Astrocyte (in vitro differentiated cells and primary cell): Measurements from ENCODE around the gene CCDC60. TPM values are rescaled to one million over a fixed set of nuclear protein-coding genes. Genes with fewer than 3 reads are reported as not detected.

Source experiments
- DNase-seq: peaks from one replicate; pipeline ENCODE4 v3.0.0-alpha.2; 2010; ENCODE audit warnings: low read depth
- FAIRE-seq: peaks from 2 replicates; lab custom pipeline; 2011; peaks lifted over from hg19 to GRCh38; lab: Jason Lieb, UNC
- H2AFZ ChIP-seq: 2 replicates; pipeline ENCODE4 v1.6.0; 2012; ENCODE audit warnings: low read depth, low read length, inconsistent platforms
- H3K27ac ChIP-seq: 2 replicates; pipeline ENCODE4 v1.5.1; 2011; ENCODE audit warnings: low read depth, low read length, inconsistent platforms
- H3K27me3 ChIP-seq: 2 replicates; pipeline ENCODE4 v1.6.0; 2011; ENCODE audit warnings: low read length, inconsistent platforms; ENCODE audit not compliant: insufficient read depth
- H3K36me3 ChIP-seq: 2 replicates; pipeline ENCODE4 v1.5.1; 2011; ENCODE audit warnings: low read length, inconsistent platforms; ENCODE audit not compliant: insufficient read depth
- H3K4me1 ChIP-seq: 2 replicates; pipeline ENCODE4 v1.5.1; 2011; ENCODE audit warnings: low read length, inconsistent platforms; ENCODE audit not compliant: insufficient read depth
- H3K4me2 ChIP-seq: 2 replicates; pipeline ENCODE4 v1.6.0; 2012; ENCODE audit warnings: low read length, inconsistent platforms
- H3K4me3 ChIP-seq: 2 replicates; pipeline ENCODE4 v1.5.1; 2011; ENCODE audit warnings: low read depth, mild to moderate bottlenecking, low read length, inconsistent platforms; ENCODE audit not compliant: insufficient read depth
- H3K79me2 ChIP-seq: 2 replicates; pipeline ENCODE4 v1.6.0; 2012; ENCODE audit warnings: mild to moderate bottlenecking, low read length, inconsistent platforms; ENCODE audit not compliant: insufficient read depth
- H3K9ac ChIP-seq: 2 replicates; pipeline ENCODE4 v1.6.0; 2012; ENCODE audit warnings: mild to moderate bottlenecking, low read length, inconsistent platforms
- H3K9me3 ChIP-seq: 2 replicates; pipeline ENCODE4 v1.5.1; 2012; ENCODE audit warnings: low read depth, mild to moderate bottlenecking, low read length, inconsistent platforms; ENCODE audit not compliant: insufficient read depth
- H4K20me1 ChIP-seq: 2 replicates; pipeline ENCODE4 v1.6.0; 2012; ENCODE audit warnings: low read length, inconsistent platforms; ENCODE audit not compliant: insufficient read depth
- H3K27ac Mint-ChIP-seq: one replicate; pipeline ENCODE4 v1.8.0; 2021; ENCODE audit warnings: mild to moderate bottlenecking, mixed read lengths; ENCODE audit not compliant: unreplicated experiment
- H3K27me3 Mint-ChIP-seq: one replicate; pipeline ENCODE4 v1.8.0; 2021; ENCODE audit warnings: low read depth, mixed read lengths; ENCODE audit not compliant: unreplicated experiment
- H3K36me3 Mint-ChIP-seq: one replicate; pipeline ENCODE4 v1.8.0; 2021; ENCODE audit warnings: low read depth, mixed read lengths; ENCODE audit not compliant: unreplicated experiment
- H3K4me1 Mint-ChIP-seq: one replicate; pipeline ENCODE4 v1.8.0; 2021; ENCODE audit warnings: low read depth, mixed read lengths; ENCODE audit not compliant: unreplicated experiment
- H3K4me3 Mint-ChIP-seq: one replicate; pipeline ENCODE4 v1.8.0; 2021; ENCODE audit warnings: mild to moderate bottlenecking, moderate library complexity, mixed read lengths; ENCODE audit not compliant: unreplicated experiment
- H3K9me3 Mint-ChIP-seq: one replicate; pipeline ENCODE4 v1.8.0; 2021; ENCODE audit warnings: mild to moderate bottlenecking, mixed read lengths; ENCODE audit not compliant: unreplicated experiment
- CTCF ChIP-seq: IDR thresholded peaks from 2 replicates; pipeline ENCODE4 v1.5.1; 2011; ENCODE audit warnings: low read depth, mild to moderate bottlenecking, inconsistent platforms, low read length, moderate library complexity; ENCODE audit not compliant: insufficient read depth
- EZH2 ChIP-seq: IDR thresholded peaks from 2 replicates; pipeline ENCODE4 v1.6.1; 2012; ENCODE audit warnings: mild to moderate bottlenecking, low read length, inconsistent platforms; ENCODE audit not compliant: insufficient read depth
- total RNA-seq: library from RNA; stranded (reverse); gene quantifications from 2 replicates; pipeline ENCODE4 v1.2.1, GENCODE V29; 2021

Gene CCDC60
- total RNA-seq, 1 donor from 2014 or later = 1.7 TPM

GRCh38 chr12:119412306-119412705 is 77.8 kb downstream of the CCDC60 start:
- Mint-ChIP-seq H3K27me3 (peaks cover 17% of the 10 kb centered on the region), H3K4me3 (no peak overlapping the region), H3K27ac (no peak overlapping the region), H3K9me3 (peaks cover 1% of the 10 kb centered on the region), H3K36me3 (no peaks in the 10 kb centered on the region), H3K4me1 (no peaks in the 10 kb centered on the region)
- Histone ChIP-seq H3K9ac (no peak overlapping the region), H3K4me1 (no peaks in the 10 kb centered on the region), H3K79me2 (no peaks in the 10 kb centered on the region), H3K27me3 (no peaks in the 10 kb centered on the region), H3K4me2 (no peak overlapping the region), H3K36me3 (no peaks in the 10 kb centered on the region), H4K20me1 (no peaks in the 10 kb centered on the region), H3K27ac (no peak overlapping the region), H3K4me3 (no peak overlapping the region), H2AFZ (no peak overlapping the region), H3K9me3 (no peaks in the 10 kb centered on the region)
- FAIRE-seq (no peak), DNase-seq (no peak)
- TF ChIP-seq CTCF = no peak

GRCh38 chr12:119412811-119413794 is 78.6 kb downstream of the CCDC60 start:
- no peaks in the 10 kb centered on the region for H3K9me3 ChIP-seq
- no peak for FAIRE-seq
- no peaks in the 10 kb centered on the region for H3K27me3 ChIP-seq
- Mint-ChIP-seq H3K4me1 (no peaks in the 10 kb centered on the region), H3K27me3 (peaks cover 17% of the 10 kb centered on the region), H3K9me3 (peaks cover 1% of the 10 kb centered on the region), H3K36me3 (no peaks in the 10 kb centered on the region), H3K27ac (no peak overlapping the region), H3K4me3 (no peak overlapping the region)
- H3K4me1 ChIP-seq = no peaks in the 10 kb centered on the region
- no peaks in the 10 kb centered on the region for H3K36me3 ChIP-seq
- H3K9ac ChIP-seq = no peak overlapping the region
- H3K4me2 ChIP-seq = no peak overlapping the region
- no peak overlapping the region for H3K4me3 ChIP-seq
- peak; percentile 72 for TF ChIP-seq CTCF
- no peak for TF ChIP-seq EZH2
- H4K20me1 ChIP-seq = no peaks in the 10 kb centered on the region
- DNase-seq = peak; percentile 10
- no peaks in the 10 kb centered on the region for H3K79me2 ChIP-seq
- no peak overlapping the region for H3K27ac ChIP-seq
- no peak overlapping the region for H2AFZ ChIP-seq

GRCh38 chr12:119415714-119416113 is 81.2 kb downstream of the CCDC60 start:
- no peak overlapping the region for H2AFZ ChIP-seq
- no peaks in the 10 kb centered on the region for H3K4me1 ChIP-seq
- peaks cover 2% of the 10 kb centered on the region for H3K9me3 Mint-ChIP-seq
- no peak overlapping the region for H3K27ac Mint-ChIP-seq
- no peaks in the 10 kb centered on the region for H4K20me1 ChIP-seq
- H3K4me1 Mint-ChIP-seq = no peaks in the 10 kb centered on the region
- H3K36me3 Mint-ChIP-seq = no peaks in the 10 kb centered on the region
- no peak overlapping the region for H3K4me2 ChIP-seq
- no peak overlapping the region for H3K4me3 ChIP-seq
- H3K36me3 ChIP-seq = no peaks in the 10 kb centered on the region
- no peaks in the 10 kb centered on the region for H3K79me2 ChIP-seq
- H3K4me3 Mint-ChIP-seq = no peak overlapping the region
- no peak overlapping the region for H3K9ac ChIP-seq
- no peaks in the 10 kb centered on the region for H3K9me3 ChIP-seq
- no peak overlapping the region for H3K27ac ChIP-seq
- FAIRE-seq (no peak), DNase-seq (no peak)
- TF ChIP-seq EZH2 (no peak), CTCF (no peak)
- H3K27me3 ChIP-seq = no peaks in the 10 kb centered on the region
- peaks cover 21% of the 10 kb centered on the region for H3K27me3 Mint-ChIP-seq
